ENCODE measurements around the gene TAF1D.
"Not testable (repeated sequence)": the region's sequence is repeated elsewhere in the genome, so short reads cannot be mapped to it uniquely, and the experiment has no call there.

Gene TAF1D

DNA sequence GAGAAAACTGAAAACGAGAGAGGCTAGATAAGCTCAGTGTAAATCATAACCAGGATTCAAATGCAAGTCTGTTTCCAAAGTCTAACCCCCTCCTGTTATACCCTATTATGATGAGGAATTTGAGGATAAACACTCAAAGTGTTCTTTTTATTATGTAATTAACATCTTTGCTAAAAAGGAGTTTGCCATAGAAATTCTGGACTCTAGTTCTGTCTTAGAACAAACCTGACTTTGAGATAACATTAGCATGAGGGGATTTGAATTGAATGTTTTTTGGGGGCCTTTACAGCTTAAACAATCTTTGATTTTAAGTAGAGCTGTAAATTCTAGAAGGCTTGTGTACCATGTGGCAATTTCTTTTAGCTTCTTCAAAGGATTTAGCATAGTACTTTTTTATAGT lies 9.7 kb upstream of the TAF1D start:
- DNase-seq (ENCODE audit: low spot score) (no peak), FAIRE-seq (no peak)

DNA sequence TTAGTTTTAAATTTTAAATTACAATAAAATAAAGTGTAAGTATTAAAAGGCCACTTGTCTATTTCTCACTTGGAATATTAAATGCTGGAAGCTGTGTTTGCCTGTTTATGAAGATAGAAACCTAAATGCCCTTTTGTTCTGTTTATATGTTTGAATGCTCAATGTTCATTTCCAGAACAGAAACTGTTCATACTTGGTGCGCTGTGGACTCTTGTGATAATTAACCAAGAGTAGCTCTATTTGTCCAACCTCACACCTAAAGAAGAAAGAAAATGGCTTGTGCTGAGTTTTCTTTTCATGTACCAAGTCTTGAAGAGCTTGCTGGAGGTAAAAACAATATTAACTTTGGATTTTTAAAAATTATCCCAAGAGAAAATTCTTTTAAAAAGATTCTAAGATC lies 5.8 kb upstream of the TAF1D start:
- FAIRE-seq (no peak), DNase-seq (ENCODE audit: low spot score) (no peak)

DNA sequence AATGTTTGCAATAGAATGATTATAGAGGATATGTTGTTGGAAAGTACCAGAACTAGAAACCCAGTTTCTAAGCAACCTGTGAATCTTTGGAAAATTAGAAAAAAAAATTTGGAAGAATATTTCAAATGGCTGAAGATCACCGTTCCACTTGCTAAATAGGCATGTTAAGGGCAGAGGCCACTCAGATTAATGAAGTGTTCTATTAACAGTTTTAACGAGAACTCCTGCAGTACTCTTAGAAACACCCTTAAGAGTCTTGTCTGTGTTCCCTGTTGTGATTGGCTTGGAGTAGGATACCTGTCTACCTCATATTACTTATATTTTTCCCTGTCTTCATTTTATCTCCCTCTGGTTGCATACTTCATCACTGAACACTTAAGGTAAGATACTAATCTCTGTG lies 4.8 kb upstream of the TAF1D start:
- FAIRE-seq (no peak), DNase-seq (ENCODE audit: low spot score) (no peak)

DNA sequence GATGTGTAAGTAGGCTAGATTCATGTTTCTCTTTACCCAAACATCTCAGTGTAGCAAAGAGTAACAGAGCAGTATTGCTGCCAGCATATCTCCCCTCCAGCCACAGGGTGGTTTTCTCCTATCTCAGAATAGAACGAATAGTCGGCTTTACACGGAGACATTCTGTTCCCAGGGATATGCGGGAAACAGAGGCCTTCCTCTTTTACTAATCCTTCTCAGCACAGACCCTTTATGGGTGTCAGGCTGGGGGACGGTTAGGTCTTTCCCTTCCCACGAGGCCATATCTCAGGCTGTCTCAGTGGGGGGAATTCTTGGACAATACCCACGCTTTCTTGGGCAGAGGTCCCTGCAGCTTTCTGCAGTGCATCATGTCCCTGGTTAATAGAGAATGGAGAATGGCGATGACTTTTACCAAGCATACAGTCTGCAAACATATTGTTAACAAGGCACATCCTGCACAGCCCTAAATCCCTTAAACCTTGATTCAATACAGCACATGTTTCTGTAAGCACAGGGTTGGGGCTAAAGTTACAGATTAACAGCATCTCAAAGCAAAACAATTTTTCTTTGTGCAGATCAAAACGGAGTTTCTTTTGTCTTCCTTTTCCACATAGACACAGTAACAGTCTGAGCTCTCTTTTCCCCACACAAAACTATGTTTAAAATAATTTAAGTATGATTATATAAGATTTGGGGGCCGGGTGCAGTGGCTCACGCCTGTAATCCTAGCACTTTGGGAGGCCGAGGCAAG lies 3.9 kb upstream of the TAF1D start:
- not testable (repeated sequence) for DNase-seq (ENCODE audit: low spot score); FAIRE-seq

DNA sequence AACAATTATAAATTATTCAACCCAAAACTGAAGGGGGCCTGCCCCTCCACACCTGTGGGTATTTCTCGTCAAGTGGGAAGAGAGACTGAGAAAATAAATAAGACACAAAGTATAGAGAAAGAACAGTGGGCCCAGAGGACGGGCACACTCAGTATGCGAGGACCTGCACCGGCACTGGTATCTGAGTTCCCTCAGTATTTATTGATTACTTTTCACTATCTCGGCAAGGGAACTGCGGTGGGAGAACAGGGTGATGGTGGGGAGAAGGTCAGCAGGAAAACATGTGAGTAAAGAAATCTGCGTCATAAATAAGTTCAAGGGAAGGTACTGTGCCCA lies 3.3 kb upstream of the TAF1D start:
- no peak for FAIRE-seq
- DNase-seq (ENCODE audit: low spot score) = no peak

DNA sequence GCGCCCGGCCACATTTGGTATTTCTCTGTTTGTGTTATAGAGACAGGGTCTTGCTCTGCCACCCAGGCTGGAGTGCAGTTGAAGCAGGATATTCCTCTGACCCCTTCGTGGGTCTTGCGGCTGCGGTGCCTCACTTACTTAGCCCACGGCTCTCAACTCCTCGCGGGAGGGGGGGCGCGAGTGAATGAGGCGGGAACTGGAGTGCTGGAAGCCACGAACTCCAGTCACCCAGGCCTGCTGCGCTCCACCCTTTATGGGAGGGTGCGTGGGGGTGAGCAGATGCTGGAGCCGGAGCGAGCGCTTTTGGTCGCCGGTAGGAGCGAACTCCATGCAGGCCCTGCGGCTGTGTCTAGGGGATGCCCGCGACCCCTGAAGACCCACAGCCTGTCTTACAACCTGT lies 2.0 kb upstream of the TAF1D start:
- DNase-seq (ENCODE audit: low spot score) (no peak), FAIRE-seq (no peak)

DNA sequence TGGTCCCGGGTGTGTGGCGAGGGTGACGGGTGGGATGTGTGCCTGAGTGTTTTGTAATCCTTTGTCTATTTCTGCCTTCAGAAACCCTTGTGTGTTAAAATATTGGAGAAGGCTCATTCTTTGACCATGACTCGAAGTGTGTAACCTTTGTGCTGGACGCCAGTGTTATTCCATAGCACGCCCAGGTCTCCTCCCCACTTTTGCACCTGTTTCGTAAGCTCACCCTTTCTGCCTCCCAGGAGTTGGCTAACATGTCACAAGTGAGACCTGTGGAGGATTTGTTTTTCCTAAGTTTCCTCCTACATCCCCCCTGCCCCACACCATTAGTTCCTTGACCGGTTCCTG lies 559 bp upstream of the TAF1D start:
- DNase-seq (ENCODE audit: low spot score) = peak; percentile 17
- FAIRE-seq = no peak

DNA sequence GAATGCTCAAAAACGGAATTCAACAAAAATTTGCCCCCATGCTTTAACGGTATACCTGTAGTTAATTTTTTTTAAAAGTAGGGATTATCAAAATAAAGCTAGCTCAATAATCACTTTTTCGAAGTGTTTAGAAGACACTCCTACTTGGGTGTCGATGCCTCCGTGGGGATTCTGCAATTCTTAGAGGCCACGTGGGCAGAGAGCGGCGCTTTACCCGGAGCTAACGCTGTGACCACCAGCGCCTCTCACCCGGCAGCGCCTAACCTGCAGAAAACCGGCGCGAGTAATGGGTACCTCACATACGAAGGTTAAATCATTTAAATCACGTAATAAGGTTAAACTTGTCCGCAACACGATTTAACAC lies 583 bp downstream of the TAF1D start:
- no peak for FAIRE-seq
- peak; percentile 41 for DNase-seq (ENCODE audit: low spot score)

DNA sequence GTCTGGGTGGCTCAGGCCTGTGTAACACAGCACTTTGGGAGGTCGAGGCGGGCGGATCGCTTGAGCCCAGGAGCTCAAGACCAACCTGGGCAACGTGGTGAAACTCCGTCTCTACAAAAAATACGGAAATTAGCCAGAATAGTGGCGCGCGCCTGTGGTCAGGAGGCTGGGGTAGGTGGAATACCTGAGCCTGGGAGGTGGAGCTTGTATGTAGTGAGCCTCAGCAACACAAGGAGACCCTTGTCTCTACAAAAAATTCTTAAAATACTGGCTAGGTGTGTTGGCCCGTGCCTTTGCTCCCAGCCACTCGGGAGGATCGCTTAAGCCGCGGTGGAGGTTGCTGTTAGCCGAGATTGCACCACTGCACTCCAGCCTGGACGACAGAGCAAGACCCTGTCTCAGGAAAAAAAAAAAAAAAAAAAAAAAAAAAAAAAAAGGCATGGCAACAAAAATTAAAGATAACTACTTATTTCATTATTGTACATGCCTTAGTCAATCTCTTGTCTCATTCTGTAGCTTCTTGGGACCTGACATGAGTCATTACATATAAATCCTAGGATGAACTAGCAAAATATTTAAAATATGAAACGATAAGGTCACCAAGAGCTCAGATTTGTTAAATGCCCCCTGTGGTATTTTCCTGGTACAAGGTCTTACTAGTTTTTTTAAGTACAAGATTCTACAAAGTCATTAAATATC lies 1.1 kb downstream of the TAF1D start:
- FAIRE-seq (no peak), DNase-seq (ENCODE audit: low spot score) (peak; percentile 41)

DNA sequence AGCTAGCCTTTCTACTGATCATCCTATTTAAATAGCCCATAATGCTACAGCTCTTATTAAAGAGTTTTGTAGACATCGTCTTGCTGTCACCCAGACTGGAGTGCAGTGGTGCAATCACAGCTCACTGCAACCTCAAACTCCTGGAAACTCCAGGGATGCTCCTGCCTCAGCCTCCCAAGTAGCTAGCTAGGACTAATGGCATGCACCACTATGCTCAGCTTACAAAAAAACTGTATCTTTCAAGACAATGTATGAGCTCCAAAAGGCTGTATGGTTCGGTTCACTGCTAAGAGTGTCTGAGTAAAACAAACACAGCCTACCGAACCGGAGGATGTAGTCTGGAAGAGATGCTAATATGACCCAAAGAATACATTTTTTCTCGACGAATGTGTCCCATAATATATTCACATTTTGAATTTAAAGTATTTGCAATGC lies 2.6 kb downstream of the TAF1D start:
- DNase-seq (ENCODE audit: low spot score) (no peak), FAIRE-seq (no peak)

DNA sequence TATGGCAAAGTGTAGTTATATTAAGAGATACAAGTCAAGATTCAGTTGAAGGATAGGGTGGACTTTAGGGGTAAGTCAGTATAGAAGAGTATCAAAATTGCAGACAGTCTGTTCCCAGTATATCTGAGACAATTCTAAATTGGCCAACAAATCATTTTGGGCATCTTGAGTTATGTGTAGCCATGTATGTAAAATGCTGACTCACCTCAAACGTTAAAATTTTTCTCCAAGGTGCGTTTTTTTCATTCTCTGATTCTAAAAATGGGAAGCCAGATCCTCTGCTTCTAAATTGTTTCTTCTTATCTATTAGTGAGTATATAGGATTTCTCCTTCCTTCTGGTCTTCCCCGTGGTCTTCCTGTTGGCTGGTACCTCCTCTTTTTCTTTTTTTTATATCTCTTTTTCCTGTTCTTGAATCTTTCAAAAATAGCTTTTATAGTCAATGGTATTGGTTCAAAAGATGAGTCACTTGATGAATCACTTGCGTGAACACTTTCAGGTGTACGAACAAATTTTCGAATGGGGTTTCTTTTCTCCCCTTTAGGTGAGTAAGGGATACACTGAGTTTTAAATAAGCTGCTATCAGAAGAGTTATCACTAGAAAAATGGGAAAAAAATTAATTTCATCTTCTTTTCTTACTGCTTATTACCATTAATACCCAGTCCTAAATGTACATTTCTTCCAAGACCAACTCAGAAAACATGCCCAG lies 3.2 kb downstream of the TAF1D start:
- peak; percentile 11 for FAIRE-seq
- peak; percentile 25 for DNase-seq (ENCODE audit: low spot score)

DNA sequence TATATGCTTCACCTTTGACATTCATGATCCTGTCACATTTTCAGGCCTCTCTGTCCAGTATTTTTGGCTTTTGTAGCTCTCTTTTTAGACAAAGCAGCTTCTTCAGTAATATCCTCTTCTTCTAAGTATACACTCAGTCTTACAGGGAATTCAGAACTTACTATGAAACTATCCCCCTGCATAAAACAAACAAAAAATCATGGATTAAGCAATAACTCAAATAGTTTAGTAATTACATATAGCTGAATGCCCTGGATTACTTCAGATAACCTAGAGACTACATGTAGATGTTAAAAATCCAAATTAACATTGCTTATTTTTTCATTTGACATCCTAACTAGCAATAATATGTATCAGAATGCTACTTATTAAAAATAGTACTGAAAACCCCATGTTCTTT lies 5.2 kb downstream of the TAF1D start:
- no peak for FAIRE-seq
- no peak for DNase-seq (ENCODE audit: low spot score)

DNA sequence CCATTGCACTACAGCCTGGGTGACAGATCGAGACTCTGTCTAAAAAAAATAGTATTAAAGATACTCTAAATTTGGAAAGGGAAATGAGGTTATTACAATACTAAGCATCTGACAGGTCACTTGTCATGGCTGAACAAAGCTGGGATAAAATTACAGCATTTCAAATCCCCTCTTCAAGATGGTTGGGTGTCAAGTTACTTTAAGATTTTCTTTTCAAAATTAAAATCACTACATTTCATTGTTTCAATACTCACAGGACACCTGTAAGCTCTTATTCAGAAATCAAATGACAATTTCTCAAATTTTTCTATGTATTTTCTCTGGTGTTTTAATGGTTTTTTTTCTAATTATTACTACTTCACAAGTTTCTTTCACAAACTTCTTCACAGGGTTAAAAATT lies 5.7 kb downstream of the TAF1D start:
- FAIRE-seq (no peak), DNase-seq (ENCODE audit: low spot score) (no peak)

DNA sequence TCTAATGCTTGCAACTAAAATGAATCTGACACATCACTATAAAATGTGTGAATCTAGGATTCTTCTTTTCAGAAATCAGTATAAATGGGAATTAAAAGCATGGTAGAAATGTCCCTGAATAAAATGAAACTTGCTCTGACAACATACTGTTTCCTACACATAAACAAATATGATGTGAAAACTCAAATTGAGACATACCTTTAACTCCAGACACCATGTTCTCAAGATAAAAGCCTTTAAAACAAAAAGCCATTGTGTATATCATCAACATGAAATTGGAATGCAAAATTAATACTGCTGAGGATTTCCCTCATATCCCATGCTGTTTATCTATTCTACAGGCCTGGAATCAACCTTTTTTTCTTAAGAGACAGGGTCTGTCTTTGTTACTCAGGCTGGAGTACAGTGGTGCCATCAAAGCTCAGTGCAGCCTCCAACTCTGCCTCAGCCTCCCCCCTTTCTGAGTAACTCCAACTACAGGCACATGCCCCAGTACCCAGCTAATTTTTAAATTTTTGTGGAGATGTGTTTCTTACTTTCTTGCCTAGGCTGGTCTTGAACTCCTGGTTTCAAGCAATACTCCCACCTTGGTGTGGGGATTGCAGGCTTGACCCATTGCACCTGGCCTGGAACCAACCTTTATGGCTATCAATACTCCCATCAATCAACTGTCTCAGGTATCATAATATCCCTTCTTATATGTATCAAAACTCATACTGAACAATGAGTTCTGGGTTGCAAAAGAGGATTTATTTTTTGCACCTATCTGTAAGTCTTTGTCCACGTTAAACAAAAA lies 6.7 kb downstream of the TAF1D start:
- no peak for DNase-seq (ENCODE audit: low spot score)
- FAIRE-seq = no peak

DNA sequence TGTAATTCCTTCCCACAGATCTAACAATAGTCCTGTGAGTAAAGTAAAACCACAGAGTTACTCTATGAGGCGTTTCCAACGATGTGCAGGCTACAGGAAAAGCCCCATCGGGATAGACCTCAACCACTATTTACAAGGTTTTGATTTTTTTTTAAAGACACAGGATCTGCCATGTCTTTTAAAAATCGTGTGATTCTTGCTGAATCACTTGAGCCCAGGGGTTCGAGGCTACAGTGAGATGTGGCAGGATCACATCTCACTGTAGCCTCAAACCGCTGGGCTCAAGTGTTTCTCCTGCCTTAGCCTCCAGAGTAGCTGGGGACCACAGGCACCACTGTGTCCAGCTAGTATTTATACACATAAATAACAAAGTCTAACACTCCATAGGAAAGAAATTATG lies 7.8 kb downstream of the TAF1D start:
- DNase-seq (ENCODE audit: low spot score) = no peak
- no peak for FAIRE-seq

DNA sequence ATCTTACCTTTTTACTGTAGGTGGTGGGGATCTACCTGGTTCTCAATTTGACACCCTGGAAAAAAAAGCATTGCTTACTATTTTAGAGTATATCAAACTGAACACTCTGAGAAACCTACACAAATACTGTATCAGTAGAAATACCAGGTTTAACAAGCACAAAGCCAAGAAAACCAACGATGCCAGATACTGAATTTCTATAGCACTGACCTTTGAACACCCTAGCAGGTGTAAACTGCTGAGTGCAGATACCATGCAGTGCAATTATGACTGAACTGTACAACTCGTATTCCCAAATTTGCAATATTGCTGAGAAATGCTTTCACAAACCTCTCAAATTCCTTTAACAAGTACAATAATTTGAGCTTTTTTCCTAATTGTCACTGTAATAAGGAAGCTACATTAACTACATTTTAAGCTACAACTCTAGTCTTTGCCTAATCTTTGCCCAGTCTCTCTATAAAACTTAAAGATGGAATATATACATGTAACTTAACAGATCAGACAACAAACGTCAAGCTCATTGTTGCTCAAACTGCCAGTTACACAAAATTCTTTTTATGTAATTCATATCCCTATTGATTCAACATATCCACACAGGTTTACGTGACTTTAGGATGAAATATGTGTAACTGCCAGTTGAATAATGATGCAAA lies 8.9 kb downstream of the TAF1D start:
- FAIRE-seq = no peak
- no peak for DNase-seq (ENCODE audit: low spot score)

DNA sequence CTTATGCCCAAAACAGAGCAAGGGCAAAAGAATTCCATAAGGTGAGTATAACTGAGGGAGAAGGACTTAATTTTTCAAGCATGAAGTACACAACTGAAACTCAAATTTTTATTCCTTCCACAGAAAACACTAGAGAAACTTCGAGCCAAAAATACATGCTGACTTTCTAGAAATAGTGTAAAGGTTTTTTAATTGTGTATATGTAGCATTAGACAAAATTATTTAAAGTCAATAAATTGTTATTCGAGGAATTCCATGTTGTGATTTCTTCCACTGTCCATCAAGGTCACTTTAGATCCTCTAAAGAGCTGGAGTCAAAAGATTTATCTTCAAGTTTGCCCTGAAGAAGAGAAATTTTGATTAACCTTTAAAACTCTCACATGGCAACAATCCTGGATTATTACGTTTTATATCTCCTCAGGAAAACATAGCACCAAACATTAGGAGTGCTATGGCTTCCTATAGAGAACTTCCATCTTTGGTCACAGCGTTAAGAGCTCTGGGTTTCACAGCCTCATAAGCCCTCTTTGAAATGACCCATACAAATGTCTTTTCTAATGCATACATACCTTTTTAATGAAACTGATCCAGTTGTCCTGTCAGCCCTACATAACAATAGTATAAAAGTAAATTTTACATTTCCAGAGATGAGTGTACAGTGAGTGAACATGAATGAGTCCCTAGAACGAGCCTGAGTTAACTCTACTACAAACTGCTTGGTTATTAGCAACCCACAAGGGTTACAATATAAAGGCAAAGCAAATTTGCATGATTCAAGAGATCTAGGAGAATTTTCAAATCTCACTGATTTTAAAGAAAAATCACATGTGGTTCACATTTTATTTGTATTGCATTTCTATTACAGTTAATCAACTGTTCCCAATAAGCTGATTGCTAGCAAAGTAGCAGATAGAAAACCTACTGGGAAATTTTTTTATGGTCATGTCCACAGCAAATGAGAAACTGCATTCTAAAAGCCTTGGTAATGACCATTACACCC lies 10.9 kb downstream of the TAF1D start:
- FAIRE-seq = no peak

DNA sequence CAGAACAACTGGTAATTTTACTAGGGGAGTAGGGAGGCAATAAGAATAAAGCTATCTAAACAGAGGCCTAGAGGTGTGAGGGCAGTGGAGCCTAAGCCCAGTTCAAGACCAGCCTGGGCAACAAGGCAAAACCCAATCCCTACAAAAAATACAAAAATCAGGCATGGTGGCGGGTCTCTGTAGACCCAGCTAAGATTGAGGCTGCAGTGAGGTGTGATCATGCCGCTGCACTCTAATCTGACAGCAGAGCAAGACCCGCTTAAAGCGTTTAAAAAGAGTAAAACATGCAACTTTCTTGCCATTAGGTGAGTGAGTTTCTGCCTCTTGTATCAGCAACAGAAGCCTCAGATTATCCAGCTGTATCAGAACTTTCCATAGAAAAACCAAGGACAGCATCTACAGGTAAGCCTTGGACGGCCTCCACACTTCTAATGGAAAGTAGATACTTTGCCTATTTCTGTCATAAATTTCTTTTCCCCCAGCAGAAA lies 12.1 kb downstream of the TAF1D start:
- no peak for DNase-seq (ENCODE audit: low spot score)
- no peak for FAIRE-seq

More for the DNA sequence above, 10.9 kb downstream of the TAF1D start:
- no peak for DNase-seq (ENCODE audit: low spot score)

DNA sequence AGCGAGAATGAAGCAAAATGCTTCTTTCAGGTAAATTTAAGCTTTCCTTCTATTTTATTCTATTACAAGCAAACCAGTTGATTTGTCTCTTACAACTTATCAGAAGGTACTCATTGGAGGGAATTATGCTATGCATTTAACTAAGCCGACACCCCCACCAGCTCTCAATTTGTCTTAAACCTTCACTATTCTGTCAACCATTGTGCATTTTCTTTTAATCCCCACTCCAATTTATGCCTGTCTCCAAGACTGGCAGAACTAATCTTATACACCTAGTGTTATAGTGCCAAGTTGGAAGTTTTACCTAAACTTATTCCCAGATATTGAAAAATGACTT lies 12.5 kb downstream of the TAF1D start:
- FAIRE-seq (no peak), DNase-seq (ENCODE audit: low spot score) (no peak)

Measured in RCC 7860 (cell line).